Measurements from ENCODE around the gene CDK11A.

CDK11A gene

DNA sequence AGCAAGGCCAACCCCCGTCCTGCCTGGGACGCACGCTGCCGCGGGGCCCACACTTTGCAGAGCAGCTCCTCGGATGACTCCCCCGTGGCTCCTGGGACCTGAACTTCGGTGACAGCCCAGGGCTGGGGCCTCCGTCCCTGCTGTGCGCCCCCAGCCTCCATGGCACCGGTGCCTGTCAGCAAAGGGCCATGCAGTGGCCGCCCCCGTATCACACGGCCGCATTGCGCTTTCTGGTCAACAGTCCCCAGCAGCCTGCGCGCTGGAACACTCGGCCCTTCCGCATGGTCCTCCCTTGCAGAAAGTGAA, 36.1 kb upstream of the CDK11A start:
- Histone ChIP-seq H3K9me2 (replicated peaks; ENCODE audit: control insufficient read depth, low read length) (no peaks in the 10 kb centered on the region), H3K9me3 (ENCODE audit: control insufficient read depth, insufficient read depth, low read length) (no peaks in the 10 kb centered on the region), H3K4me3 (ENCODE audit: low read length) (no peak overlapping the region), H3F3A (ENCODE audit: control insufficient read depth, insufficient read depth) (no peaks in the 10 kb centered on the region), H3K27me3 (ENCODE audit: control insufficient read depth, low read length) (no peaks in the 10 kb centered on the region), H4K20me1 (ENCODE audit: control insufficient read depth, insufficient read depth, low read depth, low read length) (peaks cover 27% of the 10 kb centered on the region), H3K4me1 (ENCODE audit: control insufficient read depth, low read length) (no peaks in the 10 kb centered on the region), H3K27ac (ENCODE audit: low read depth, low read length) (no peak overlapping the region), H3K79me2 (ENCODE audit: control insufficient read depth, low read length) (peaks cover 78% of the 10 kb centered on the region), H3K4me2 (ENCODE audit: low read length) (no peak overlapping the region), H3K36me3 (ENCODE audit: control insufficient read depth, low read length) (peaks cover 93% of the 10 kb centered on the region)
- TF ChIP-seq EZH2phosphoT487 (IDR thresholded peaks at IDR 0.05; ENCODE audit: borderline replicate concordance, low read length) = no peak
- TF ChIP-seq, protein P1, sequence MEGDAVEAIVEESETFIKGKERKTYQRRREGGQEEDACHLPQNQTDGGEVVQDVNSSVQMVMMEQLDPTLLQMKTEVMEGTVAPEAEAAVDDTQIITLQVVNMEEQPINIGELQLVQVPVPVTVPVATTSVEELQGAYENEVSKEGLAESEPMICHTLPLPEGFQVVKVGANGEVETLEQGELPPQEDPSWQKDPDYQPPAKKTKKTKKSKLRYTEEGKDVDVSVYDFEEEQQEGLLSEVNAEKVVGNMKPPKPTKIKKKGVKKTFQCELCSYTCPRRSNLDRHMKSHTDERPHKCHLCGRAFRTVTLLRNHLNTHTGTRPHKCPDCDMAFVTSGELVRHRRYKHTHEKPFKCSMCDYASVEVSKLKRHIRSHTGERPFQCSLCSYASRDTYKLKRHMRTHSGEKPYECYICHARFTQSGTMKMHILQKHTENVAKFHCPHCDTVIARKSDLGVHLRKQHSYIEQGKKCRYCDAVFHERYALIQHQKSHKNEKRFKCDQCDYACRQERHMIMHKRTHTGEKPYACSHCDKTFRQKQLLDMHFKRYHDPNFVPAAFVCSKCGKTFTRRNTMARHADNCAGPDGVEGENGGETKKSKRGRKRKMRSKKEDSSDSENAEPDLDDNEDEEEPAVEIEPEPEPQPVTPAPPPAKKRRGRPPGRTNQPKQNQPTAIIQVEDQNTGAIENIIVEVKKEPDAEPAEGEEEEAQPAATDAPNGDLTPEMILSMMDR (IDR thresholded peaks at IDR 0.05; ENCODE audit: low read depth, low read length, poor library complexity, severe bottlenecking) = no peak

DNA sequence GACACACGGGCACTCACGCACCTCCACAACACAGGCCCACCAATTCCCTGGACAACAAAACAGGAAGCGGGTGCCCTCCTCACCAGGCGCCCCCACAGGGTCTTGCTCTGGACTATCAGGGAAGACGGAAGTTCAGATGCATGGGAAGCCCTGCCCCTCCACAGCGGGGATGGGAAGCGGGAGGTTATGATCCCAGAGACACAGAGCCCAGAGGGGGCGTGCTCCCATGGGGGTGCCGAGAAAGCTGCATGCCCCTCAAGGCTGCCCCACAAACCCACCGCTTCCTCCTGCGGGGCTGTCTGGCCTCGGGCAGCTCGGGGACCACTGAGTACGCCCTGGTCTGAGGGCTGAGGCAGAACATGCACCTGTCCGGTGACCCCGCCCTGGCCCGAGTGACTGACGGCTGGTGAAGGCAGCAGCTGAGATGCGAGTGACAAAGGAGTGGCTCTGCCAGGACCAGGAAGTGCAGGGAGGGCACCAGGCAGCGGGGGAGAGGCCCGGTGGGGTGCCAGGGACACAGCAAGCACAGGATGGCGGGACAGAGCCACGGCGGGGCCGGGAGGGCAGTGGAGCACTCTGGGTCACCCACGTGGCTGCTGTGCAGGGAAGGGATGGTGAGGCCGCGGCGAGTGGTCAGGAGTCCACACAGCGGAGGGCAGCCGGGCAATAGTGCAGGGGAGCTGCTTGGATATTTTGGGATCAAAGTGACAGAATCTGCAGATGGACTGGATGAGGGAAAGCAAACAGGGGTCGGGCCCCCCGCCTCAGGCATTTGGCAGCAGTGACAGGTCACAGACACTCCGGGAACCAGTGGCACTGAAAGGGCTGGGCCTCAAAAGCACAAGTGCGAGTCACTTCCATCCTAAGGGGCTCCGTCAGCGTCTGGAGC, 35.5 kb upstream of the CDK11A start:
- H3K79me2 ChIP-seq (ENCODE audit: control insufficient read depth, low read length) = peaks cover 72% of the 10 kb centered on the region
- H3K4me2 ChIP-seq (ENCODE audit: low read length) = no peak overlapping the region
- H4K20me1 ChIP-seq (ENCODE audit: control insufficient read depth, insufficient read depth, low read depth, low read length) = peaks cover 27% of the 10 kb centered on the region
- no peaks in the 10 kb centered on the region for H3K4me1 ChIP-seq (ENCODE audit: control insufficient read depth, low read length)
- H3K4me3 ChIP-seq (ENCODE audit: low read length) = no peak overlapping the region
- no peaks in the 10 kb centered on the region for H3K27me3 ChIP-seq (ENCODE audit: control insufficient read depth, low read length)
- no peaks in the 10 kb centered on the region for H3K9me3 ChIP-seq (ENCODE audit: control insufficient read depth, insufficient read depth, low read length)
- no peak overlapping the region for H3K27ac ChIP-seq (ENCODE audit: low read depth, low read length)
- H3K36me3 ChIP-seq (ENCODE audit: control insufficient read depth, low read length) = peaks cover 93% of the 10 kb centered on the region
- TF ChIP-seq EZH2phosphoT487 (IDR thresholded peaks at IDR 0.05; ENCODE audit: borderline replicate concordance, low read length) = no peak
- TF ChIP-seq, protein P1 (IDR thresholded peaks at IDR 0.05; ENCODE audit: low read depth, low read length, poor library complexity, severe bottlenecking) = no peak
- H3K9me2 ChIP-seq (replicated peaks; ENCODE audit: control insufficient read depth, low read length) = no peaks in the 10 kb centered on the region
- H3F3A ChIP-seq (ENCODE audit: control insufficient read depth, insufficient read depth) = no peaks in the 10 kb centered on the region

DNA sequence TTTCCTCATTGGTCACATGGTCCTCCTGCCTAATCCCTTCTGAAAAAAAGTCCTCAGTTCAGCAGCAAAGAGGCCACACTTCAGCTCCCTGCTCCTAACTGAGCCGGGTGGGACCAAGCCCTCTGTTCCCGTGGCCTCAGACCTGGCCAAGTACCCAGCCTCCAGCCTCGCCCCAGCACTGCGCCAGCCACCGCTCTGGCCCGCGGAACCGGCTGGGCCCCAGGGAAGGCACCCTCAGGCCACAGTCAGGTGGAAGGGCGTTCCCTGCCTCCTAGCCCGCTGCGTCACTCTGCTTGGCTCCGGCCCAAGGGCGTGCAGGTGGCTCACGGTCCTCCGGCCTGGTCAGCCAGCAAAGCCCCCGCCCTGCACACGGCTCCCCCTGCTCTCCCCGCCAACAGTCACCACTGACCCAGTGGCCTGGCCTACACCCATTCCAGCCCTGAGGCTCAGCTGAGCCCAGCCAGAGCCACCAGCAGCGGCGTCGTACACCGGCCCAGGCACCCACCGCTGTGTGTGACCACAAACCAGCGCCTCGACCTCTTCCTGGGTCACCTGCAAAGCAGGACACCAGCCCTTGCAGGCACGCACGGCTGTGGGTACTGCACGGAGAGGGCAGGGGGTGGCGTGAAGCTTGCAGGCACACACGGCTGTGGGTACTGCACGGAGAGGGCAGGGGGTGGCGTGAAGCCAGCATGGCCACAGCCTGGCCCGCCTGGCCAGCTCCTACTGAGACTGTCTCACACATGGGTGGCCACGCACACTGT, 34.7 kb upstream of the CDK11A start:
- Histone ChIP-seq H3K27ac (ENCODE audit: low read depth, low read length) (no peak overlapping the region), H3K4me3 (ENCODE audit: low read length) (no peak overlapping the region), H3K79me2 (ENCODE audit: control insufficient read depth, low read length) (peaks cover 64% of the 10 kb centered on the region), H4K20me1 (ENCODE audit: control insufficient read depth, insufficient read depth, low read depth, low read length) (peaks cover 22% of the 10 kb centered on the region), H3K27me3 (ENCODE audit: control insufficient read depth, low read length) (no peaks in the 10 kb centered on the region), H3K4me2 (ENCODE audit: low read length) (no peak overlapping the region), H3K9me2 (replicated peaks; ENCODE audit: control insufficient read depth, low read length) (no peaks in the 10 kb centered on the region), H3K36me3 (ENCODE audit: control insufficient read depth, low read length) (peaks cover 90% of the 10 kb centered on the region), H3K9me3 (ENCODE audit: control insufficient read depth, insufficient read depth, low read length) (no peaks in the 10 kb centered on the region), H3K4me1 (ENCODE audit: control insufficient read depth, low read length) (no peaks in the 10 kb centered on the region), H3F3A (ENCODE audit: control insufficient read depth, insufficient read depth) (no peaks in the 10 kb centered on the region)
- no peak for TF ChIP-seq EZH2phosphoT487 (IDR thresholded peaks at IDR 0.05; ENCODE audit: borderline replicate concordance, low read length)
- TF ChIP-seq, protein P1 (IDR thresholded peaks at IDR 0.05; ENCODE audit: low read depth, low read length, poor library complexity, severe bottlenecking) = no peak
